GM18868 (cell line): ENCODE results near the gene ZNF648.
"Not testable (repeated sequence)": the region's sequence is repeated elsewhere in the genome, so short reads cannot be mapped to it uniquely, and the experiment has no call there.

Source experiments
- ATAC-seq: cut with Tn5 transposase; IDR thresholded peaks from one replicate; pipeline ENCODE4 v1.9.1; 2021; ENCODE audit warnings: mild to moderate bottlenecking, moderate library complexity; ENCODE audit not compliant: unreplicated experiment

The ZNF648 gene

DNA sequence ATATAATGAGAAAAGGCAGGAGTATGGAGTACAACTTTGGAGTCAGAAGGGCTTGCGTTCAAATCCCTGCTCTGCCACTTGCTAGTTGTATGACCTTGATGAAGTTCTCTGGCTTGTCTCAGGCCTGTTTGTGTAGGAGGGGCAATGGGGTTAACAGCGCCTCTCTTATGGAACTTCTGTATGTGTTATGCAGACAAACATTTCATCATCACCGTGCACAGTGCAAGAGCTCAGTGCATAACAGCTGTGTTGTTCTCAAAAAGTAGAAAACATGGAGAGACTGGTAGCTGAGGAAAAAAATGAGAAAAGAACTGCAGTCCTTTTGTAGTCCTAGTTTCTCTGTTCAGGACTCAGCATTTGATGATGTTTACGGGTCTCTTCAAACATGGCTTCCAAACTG is 10.4 kb upstream of the ZNF648 start:
- no peak for ATAC-seq

DNA sequence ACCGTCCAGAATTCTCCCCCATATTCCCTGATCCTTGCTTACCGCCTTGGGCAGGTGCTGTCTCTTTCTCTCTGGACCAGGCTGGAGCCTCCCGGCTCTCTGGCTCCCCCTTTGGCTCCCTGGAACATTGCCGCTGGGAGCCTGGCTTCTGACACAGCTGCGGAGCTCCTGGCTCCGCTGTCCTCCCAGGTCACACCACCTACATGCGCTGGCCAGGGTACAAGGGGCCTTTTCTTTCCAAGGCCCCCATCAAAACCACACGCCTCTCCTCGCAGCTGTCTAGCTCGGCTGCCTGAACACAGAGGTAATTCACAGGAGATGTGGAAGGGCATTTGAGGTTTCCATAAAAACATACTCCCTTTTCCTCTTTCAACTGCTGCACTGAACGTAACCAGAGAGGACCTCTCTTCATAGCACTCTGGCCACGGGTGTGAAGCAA is 7.5 kb upstream of the ZNF648 start:
- ATAC-seq = no peak

DNA sequence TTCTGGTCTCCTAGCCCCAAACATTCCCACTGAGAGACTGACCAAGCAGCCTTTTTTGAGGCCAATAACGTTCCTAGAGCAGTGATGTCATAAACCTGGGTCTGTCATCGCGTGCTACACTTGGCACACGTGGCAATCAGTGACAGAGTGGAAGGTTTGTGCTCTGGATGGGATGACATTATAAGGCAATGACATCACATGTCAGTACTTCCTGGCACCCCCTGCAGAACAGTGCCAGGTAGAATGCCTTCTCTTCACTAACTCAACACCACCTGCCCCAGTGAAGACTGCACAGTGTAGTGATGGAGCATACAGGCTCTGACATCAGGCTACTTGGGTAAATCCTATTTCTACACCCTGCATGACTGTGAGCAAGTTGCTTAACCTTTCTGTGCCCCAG is 5.4 kb upstream of the ZNF648 start:
- no peak for ATAC-seq

DNA sequence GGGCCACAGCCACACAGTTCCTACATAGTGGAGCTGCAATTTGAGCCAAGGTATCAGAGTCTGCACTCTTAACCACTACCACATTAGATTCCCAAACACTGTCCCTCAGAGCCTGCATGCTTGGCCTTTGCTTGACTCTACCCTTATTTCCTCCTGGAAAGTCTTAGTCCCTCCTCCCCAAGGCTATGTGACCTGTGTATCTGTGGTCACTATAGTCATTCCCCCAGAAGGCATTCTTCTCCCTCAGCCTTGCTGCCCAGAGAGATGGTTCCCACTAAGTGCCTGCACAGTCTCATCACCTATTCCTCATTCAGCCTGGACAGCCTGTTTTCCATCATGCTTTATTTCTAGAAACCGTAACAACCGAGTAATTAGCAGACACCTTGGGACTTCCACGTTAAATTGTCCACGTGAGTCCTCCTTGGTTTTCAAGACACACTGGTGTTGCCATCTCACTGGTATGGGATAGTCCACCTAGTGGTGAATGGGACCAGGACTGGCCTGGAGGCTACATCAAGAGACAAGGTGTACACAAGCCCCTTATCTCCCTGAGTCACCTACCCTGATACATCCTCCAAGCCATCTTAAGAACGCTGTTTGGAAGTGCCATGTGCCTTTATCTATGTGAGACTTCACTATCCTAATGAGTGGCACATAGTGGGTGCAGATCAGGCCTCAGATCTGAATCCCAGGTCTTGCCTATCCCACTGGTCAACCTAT is 3.8 kb upstream of the ZNF648 start:
- no peak for ATAC-seq

DNA sequence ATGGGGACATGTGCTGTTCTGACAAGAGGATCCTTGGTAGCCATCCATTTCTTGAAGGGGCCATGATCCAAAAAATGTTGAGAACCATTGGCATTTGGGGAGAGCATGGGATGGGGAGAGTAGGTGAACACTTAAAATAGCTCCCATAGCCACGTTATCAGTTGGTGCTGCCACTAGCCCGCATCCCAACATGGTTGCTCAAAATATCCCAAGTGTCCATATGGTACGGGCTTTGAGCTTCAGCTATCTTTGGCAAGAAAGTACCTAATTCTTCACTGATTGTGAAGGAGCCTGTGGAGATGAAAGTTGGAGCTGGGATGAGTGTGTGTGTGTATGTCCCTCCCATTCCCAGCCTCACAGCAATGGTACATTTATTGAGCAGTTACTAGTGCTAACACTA is 3.1 kb upstream of the ZNF648 start:
- no peak for ATAC-seq

DNA sequence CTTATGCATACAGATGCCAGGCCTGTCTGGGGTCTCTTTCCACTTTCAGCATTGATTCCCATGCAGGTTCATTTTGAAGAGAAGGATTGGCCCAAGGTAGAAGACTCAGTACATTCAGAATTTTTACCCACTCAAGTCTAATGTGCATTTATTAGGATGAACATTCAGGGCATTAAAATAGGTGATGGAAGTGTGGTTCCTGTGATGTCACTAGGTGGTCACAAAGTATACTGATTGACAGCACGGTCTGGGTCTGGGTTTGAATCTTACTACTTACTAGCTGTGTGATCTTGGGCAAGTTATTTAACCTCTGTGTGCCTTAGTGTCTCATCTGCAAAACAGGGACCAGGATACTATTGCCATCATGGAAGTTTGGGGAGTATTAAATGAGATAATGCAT is 711 bp upstream of the ZNF648 start:
- ATAC-seq = no peak

DNA sequence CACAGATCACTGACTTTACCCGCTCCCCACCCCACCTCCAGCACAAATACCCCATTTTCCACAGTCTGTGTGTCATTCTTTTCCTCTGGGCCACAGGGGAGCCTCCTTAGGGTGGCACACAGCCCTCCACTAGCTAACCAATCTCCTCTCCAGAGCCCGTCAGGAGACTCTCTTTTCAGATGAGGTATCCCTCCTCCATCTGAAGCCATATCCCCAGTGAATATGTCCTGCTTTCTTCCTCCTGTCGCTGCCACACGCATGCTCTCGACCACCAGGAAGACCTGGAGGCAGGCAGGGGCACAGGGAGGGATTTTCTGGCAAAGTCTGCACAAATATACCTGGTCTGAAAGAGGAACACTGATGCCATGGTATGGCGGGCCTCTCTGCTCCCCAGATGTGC is 635 bp downstream of the ZNF648 start:
- ATAC-seq = no peak

DNA sequence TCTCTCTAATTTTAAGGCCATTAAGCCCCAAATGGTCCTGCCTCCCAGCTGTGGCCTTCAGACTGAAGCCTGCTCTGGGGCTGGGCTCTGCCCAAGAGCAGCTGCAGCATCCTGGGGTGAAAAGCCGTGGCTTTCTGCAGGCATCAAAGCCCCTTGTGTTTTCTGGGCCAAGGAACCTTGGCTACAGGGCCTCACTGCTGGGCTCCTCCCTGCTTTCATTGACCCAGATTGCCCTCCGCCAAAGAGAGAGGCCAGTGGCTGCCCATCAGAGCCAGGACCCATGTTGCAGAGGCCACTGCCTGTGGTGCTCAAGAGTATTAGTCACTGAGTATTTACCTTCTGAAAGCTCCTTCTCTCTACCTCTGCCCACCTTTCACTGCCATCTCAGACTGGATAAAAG is 1.6 kb downstream of the ZNF648 start:
- no peak for ATAC-seq

DNA sequence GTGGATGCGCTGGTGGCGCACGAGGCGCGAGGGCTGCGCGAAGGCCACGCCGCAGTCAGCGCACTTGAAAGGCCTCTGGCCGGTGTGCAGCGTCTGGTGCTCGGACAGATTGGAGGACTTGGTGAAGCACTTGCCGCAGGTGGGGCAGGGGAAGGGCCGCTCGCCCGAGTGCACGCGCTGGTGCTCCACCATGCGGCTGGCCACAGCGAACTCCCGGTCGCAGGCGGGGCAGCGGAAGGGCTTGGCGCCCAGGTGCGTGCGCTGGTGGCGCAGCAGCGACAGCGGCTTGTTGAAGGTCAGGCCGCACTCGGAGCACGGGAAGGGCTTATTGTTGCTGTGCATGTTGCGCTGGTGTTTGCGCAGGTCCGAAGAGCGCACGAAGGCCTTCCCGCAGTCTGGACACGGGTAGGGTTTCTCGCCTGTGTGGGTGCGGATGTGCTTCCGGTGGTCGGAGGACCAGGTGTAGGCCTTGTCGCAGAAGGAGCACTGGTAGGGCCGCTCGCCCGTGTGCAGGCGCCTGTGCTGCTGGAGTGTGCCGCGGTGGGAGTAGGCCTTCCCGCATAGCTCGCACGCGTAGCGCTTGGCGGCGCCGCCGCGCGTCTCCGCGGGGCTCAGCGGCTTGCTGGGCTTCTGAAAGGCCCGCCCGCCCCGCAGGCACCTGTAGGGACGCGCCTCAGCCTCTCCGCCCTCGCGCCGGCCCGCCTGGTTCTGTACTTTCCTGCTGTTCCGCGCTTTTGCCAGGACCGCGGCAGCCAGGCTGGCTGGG is 4.7 kb downstream of the ZNF648 start:
- no peak for ATAC-seq

DNA sequence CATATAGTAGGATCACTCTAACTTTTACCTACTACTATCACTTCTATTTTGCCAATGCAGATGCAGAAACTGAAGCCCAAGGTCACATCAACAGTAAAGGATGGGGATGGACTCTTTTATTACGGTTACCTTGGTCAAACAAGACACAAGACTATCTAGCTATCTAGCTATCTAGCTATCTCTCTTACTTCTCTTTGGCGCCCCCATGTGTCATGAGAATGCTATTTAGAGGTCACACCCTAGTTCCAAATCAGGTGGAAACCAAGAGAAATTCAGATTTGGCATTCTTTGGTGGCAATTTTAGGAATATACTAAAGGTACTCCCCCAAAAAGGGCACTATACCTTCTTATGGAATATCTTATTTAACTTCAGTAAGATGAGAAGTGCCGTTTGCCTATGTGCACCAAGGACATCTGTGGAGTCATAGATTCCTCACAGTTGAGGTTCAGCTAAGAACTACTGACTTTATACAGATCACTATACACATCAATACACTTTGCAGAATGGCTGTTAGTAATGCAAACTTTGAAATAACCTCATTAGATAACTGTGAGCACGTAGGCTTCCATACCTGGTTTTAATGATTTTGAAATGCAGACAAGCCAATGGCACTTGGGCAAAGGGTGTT is 6.7 kb downstream of the ZNF648 start:
- ATAC-seq = peak; percentile 64

DNA sequence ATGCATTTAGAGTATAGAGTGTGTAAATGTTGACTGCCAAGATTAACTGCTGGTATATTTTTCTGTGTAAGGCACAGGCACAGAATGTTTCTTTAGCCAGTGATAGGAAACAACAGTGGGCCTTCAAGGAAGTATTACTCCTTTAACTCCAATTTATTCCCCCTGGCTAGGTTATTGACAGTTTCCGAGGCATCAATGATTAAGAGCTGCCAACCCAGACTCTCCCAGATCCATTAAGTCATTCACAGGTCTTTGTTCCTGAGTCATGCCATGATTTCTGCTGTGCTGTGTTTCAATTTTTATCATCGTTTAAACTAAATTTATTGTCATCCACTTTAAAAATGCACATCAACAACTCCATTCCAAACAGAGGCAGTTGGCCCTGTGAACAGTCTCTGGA is 9.2 kb downstream of the ZNF648 start:
- ATAC-seq = no peak

DNA sequence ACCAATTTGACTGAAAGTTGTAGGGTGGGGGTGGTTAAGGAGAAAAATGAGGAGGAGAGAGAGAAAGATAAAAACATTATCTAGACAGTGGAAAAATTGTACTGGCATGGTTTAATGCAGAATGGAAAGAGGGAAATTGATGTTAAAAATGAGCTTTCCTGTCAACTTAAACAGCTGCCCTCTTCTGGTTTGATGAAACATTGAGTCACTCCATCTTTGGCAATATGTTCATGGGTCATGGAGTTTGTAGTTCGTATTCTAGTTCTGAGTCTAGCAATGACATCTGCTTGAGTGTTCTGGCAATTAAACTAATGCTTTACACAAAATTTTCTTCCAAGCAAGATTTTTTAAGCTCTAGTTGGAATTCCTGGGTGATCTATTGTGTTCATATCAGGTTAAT is 9.6 kb downstream of the ZNF648 start:
- no peak for ATAC-seq

DNA sequence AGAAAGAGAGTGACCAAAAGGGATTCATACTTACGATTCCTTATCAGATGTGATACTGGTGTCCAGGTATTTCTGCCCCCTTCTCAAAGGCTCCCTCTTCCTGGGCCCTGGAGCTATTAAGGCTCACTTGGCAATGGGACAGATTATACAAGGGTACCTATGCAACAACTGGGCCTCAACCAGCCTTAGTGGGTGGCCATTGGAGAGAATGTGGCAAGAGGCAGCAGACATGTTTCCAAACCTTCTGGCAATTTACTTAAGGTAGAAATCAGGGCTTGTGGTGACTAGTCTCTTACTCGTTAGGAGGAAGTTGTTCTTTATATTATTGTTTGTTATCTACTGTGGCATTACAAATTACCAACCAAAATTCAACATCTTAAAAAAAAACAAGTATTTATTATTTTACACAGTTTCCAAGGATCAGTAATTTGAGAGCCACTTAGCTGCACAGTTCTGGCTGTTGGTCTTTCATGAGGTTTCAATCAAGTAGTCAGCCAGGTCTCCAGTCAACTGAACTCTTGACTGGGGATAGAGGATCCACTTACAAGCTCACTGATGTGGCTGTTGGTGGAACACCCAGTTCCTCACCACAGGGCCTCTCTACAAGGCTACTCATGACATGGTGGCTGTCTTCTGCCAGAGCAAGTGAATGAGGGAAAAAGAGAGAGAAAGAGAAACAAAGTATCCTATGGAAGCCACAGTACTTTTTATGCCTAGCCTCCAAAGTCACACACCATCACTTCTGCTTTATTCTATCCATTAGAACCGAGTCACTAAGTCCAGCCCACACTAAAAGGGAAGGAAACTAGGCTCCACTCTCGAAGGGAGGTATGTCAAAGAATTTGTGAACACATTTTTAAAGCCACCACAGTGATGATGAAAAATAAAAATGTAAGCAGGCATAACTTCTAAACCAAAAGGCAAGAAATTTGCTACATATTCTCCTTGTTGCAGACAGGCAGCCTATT is 10.7 kb downstream of the ZNF648 start:
- no peak for ATAC-seq

DNA sequence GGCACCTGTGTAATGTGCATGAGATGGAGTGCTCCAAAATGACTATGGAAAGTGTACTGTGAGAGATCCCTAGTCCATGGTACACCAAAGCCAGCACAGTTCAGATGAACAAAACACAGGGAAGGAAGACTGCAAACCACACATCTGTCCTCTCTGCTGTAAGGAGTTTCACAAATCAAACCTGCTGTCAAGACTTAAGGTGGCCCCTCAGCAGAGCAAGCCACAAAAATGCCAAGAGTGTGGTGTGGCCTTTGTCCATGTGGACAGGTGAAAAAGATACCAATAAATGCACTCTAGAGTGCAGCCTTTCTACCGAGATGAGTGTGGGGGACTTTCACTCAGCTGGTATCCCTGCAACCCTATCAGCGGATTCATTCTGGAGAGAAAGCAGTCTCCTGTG is 12.9 kb downstream of the ZNF648 start:
- no peak for ATAC-seq

DNA sequence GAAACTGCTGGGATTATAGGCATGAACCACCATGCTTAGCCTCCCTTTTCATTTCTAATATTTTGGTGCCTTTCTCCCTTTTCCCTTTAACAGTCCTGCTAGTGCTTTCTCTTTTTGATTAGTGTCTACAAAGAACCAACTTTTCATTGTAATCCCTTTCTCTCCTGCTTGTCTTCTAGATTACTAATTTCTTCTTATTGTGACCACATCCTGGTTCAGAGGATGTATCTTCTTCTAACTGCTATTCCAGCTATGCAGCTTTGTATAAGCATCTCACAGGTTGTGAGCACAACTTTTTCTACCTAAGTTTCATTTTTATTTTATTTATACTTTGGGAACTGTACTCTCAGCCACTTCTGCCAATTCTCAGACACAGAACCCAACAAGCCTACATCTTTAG is 14.7 kb downstream of the ZNF648 start:
- ATAC-seq = no peak

DNA sequence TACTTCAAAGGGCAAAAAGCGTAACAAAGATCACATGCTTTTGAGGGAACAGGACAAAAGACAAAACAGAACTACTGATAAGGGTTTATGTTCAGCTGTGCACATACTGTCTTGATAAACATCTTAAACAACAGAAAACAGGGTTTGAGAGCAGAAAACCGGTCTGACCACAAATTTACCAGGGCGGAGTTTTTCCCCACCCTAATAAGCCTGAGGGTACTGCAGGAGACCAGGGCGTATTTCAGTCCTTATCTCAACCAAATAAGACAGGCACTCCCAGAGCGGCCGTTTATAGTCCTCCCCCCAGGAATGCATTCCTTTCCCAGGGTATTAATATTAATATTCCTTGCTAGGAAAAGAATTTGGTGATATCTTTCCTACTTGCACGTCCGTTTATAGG is 16.0 kb downstream of the ZNF648 start:
- ATAC-seq = not testable (repeated sequence)

DNA sequence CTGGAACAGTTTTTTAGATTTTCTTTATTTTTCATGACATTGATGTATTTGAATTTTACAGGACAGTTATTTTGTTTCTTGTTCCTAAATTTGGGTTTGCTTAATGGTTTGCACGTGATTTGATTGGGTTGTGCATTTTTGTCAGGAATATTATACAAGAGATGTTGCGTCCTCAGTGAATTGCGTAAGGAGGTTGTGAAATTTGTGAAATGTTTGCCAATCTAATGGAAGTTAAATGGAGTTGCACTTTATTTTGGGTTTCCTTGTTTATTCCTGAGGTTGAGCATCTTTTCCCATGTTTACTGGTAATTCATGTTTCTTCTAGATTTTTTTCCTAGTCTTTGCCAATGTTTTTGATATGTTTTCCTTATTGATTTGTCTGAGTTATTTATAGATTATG is 19.9 kb downstream of the ZNF648 start:
- no peak for ATAC-seq

DNA sequence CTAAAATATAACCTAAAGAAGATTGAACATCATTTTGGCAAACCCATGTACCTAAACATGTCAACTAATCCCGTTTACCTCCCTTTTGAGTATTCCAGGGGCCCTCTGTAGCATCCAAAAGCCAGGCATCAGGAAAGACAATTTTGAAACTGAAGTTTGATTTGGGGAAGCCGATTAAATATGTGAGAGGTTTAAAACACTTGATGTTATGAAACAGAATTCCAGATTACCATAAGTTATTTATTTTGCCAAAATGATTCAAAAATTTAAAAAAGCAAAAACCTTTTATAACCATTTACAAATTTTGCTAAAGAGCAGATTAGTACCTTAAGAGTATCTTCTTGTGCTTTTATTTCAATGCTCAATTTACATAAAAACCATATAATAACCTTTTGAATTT is 23.3 kb downstream of the ZNF648 start:
- no peak for ATAC-seq

DNA sequence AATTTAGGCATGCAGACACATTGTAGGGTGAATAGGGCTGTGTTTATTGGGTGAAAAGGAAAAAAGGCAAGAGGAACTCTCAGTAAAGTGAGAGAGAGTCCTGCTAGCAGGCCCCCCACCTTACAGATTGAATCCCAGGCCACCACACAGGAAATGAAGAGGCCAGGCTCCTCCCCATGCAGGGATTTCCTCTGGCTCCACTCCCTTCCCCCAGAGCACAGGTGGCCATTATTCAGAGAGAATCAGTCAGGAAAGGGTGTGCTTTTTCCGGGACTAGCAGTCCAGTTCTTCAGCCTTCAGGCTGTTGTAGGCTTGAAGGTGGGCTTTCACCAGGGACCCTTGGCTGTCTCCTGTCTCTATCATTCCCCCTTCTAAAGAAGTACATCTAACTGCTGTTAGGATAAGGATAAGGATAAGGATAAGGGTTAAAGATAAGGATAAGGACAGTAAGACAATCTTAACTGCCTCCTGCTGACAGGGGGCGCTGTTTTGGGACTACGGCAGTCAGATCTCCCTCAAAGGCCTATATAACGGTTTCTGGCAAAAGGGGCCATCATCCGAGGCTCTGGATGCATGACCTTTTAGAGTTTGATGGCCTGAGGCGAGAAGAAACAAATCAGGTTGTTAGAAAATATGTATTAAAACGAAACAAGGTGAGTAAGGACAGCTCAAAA is 26.3 kb downstream of the ZNF648 start:
- ATAC-seq = no peak

DNA sequence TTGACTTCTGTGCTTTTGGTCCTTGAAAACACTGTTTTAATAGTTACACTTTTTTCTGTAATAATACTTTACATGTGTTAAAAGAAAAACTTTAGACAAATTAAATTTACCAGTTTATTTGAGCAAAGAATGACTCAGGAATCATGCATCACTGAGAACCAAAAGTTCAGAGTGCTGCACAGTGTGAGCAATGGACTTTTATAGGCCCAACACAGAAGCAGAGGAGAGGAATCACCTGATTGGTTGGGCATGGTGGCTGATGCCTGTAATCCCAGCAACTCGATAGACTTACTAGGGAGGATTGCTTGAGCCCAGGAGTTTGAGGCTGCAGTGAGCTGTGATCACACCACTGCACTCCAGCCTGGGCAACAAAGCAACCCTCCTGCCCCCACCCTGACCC is 29.3 kb downstream of the ZNF648 start:
- ATAC-seq = no peak
